OCI-LY7 (cell line): ENCODE measurements around the gene KLC1. TPM values are rescaled to one million over a fixed set of nuclear protein-coding genes. Genes with fewer than 3 reads are reported as not detected.

Source experiments
- BruUV-seq: library from RNA; stranded (reverse); fragments of 400-500 nt; replicated peaks from 2 replicates; lab custom pipeline; 2021; lab: Mats Ljungman, UMichigan
- CTCF ChIA-PET: fragments of 300-600 bp; sonication (Branson Sonifier 250); formaldehyde crosslinking; loops from one replicate; lab custom pipeline; 2022; ENCODE audit warnings: antibody characterized with exemption; ENCODE audit not compliant: unreplicated experiment; lab: Charles Lee
- POLR2A ChIA-PET: fragments of 300-600 bp; sonication (Branson Sonifier 250); formaldehyde crosslinking; loops from one replicate; lab custom pipeline; 2022; ENCODE audit warnings: antibody characterized with exemption; lab: Charles Lee
- DNase-seq: peaks from one replicate; pipeline ENCODE4 v3.0.0-alpha.2; 2015; ENCODE audit warnings: low spot score
- H2AFZ ChIP-seq: fragments of 200-600 bp; sonication (generic), shearing (Covaris generic); 2 replicates; pipeline ENCODE4 v1.6.1; 2014; ENCODE audit warnings: mild to moderate bottlenecking, antibody characterized with exemption, low read length, moderate library complexity
- H3K27ac ChIP-seq: fragments of 200-600 bp; sonication (generic); 2 replicates; pipeline ENCODE4 v1.5.1; 2014; ENCODE audit warnings: mixed run types, low read depth, mild to moderate bottlenecking, moderate library complexity, low read length, inconsistent platforms; ENCODE audit not compliant: poor library complexity, severe bottlenecking
- H3K36me3 ChIP-seq: fragments of 200-600 bp; sonication (generic); 2 replicates; pipeline ENCODE4 v1.6.1; 2014; ENCODE audit warnings: mild to moderate bottlenecking, antibody characterized with exemption, low read length, moderate library complexity, mixed read lengths; ENCODE audit not compliant: insufficient read depth
- H3K4me1 ChIP-seq: fragments of 200-600 bp; sonication (generic); 2 replicates; pipeline ENCODE4 v1.5.1; 2014; ENCODE audit warnings: mild to moderate bottlenecking, low read length; ENCODE audit not compliant: insufficient read depth, poor library complexity, severe bottlenecking
- H3K4me2 ChIP-seq: fragments of 200-600 bp; sonication (generic); 2 replicates; pipeline ENCODE4 v1.6.1; 2014; ENCODE audit warnings: mild to moderate bottlenecking, low read length
- H3K4me3 ChIP-seq: fragments of 200-600 bp; sonication (generic); 2 replicates; pipeline ENCODE4 v1.5.1; 2014; ENCODE audit warnings: mild to moderate bottlenecking, low read depth, low read length; ENCODE audit not compliant: poor library complexity, severe bottlenecking
- H3K79me2 ChIP-seq: fragments of 200-600 bp; sonication (generic); 2 replicates; pipeline ENCODE4 v1.6.1; 2016; ENCODE audit warnings: low read depth, mild to moderate bottlenecking, low read length, moderate library complexity, mixed read lengths; ENCODE audit not compliant: insufficient read depth
- H3K9me2 ChIP-seq: fragments of 200-600 bp; sonication (generic); 2 replicates; pipeline ENCODE4 v1.6.1; 2016; ENCODE audit warnings: mild to moderate bottlenecking, low read length, mixed read lengths; ENCODE audit not compliant: insufficient read depth
- H3K9me3 ChIP-seq: fragments of 200-600 bp; sonication (generic); 2 replicates; pipeline ENCODE4 v1.6.1; 2014; ENCODE audit warnings: mild to moderate bottlenecking, mixed run types, low read length, mixed read lengths
- H4K20me1 ChIP-seq: fragments of 200-600 bp; sonication (generic); 2 replicates; pipeline ENCODE4 v1.6.1; 2014; ENCODE audit warnings: mild to moderate bottlenecking, antibody characterized with exemption, low read length, moderate library complexity, mixed read lengths; ENCODE audit not compliant: insufficient read depth
- CTCF ChIP-seq: fragments of 200-600 bp; sonication (generic); conservative IDR thresholded peaks from 2 replicates; pipeline ENCODE4 v1.5.1; 2014; ENCODE audit warnings: mild to moderate bottlenecking, antibody characterized with exemption, low read length, moderate library complexity, mixed read lengths
- EZH2phosphoT487 ChIP-seq: fragments of 200-600 bp; sonication (generic); IDR thresholded peaks from 2 replicates; pipeline ENCODE4 v1.6.1; 2018; ENCODE audit warnings: low read depth, borderline replicate concordance, mild to moderate bottlenecking, mixed run types, antibody characterized with exemption, low read length, moderate library complexity, mixed read lengths
- intact Hi-C: fragments of 100-400 bp; cut with micrococcal nuclease; formaldehyde crosslinking; loops from one replicate; pipeline ENCODE4 v1.10.0; 2022; ENCODE audit not compliant: unreplicated experiment
- total RNA-seq, 2 experiments: library from RNA; depleted of rRNA in 1 of 2; stranded (reverse); fragments of >200 nt in 1 of 2; shearing (Covaris generic) in 1 of 2; gene quantifications; 2 replicates each; pipeline ENCODE4 v1.2.3, GENCODE V29; 2014 to 2022

KLC1 gene
- total RNA-seq, 2 experiments from 2014 or later: 147 to 157 TPM

- H3K36me3 ChIP-seq: peaks cover 4% of the 10 kb centered on the region; the same call in 1 of the 2 replicates
- ChIA-PET POLR2A (interaction anchor here (1.9 kb wide), 1 partner anchor 71 kb away, joined by 4 read pairs; no protein-coding TSS in a partner anchor), CTCF (no interaction called here)
- H2AFZ ChIP-seq: no peak overlapping the region
- H3K4me3 ChIP-seq: no peak overlapping the region
- peaks cover 33% of the 10 kb centered on the region for H3K79me2 ChIP-seq
- DNase-seq: no peak
- no peaks in the 10 kb centered on the region for H3K9me3 ChIP-seq
- H3K9me2 ChIP-seq: no peaks in the 10 kb centered on the region
- BruUV-seq: no TSS peak
- peak overlapping the region; percentile 57 for H3K27ac ChIP-seq
- H4K20me1 ChIP-seq: peaks cover 9% of the 10 kb centered on the region
- H3K4me2 ChIP-seq: peak overlapping the region; percentile 89; the same call in 1 of the 2 replicates
- TF ChIP-seq CTCF (no peak), EZH2phosphoT487 (no peak)
- peaks cover 62% of the 10 kb centered on the region for H3K4me1 ChIP-seq
- intact Hi-C loops: loop anchor here (5.0 kb wide), 2 partner anchors 65 to 1490 kb away; partner anchors contain the start of genes BAG5, COA8 and WDR20
These were observed 1.7 kb upstream of the KLC1 start for GRCh38 chr14:103627073-103628025.

- no peak for TF ChIP-seq EZH2phosphoT487
- peak; percentile 28 for DNase-seq
- H3K9me3 ChIP-seq: no peaks in the 10 kb centered on the region
- peaks cover 9% of the 10 kb centered on the region for H4K20me1 ChIP-seq
- H3K4me2 ChIP-seq: peak overlapping the region; percentile 89
- POLR2A ChIA-PET: interaction anchor here (1.0 kb wide), 1 partner anchor 68 kb away, joined by 3 read pairs; no protein-coding TSS in a partner anchor
- CTCF ChIA-PET: interaction anchor here (0.6 to 1.0 kb wide), 3 partner anchors 52 to 1385 kb away, joined by 3 to 6 read pairs (median 4); no protein-coding TSS in a partner anchor
- H3K79me2 ChIP-seq: peaks cover 39% of the 10 kb centered on the region
- H3K36me3 ChIP-seq: peaks cover 4% of the 10 kb centered on the region; the same call in 1 of the 2 replicates
- H3K9me2 ChIP-seq: no peaks in the 10 kb centered on the region
- peaks cover 59% of the 10 kb centered on the region for H3K4me1 ChIP-seq
- no TSS peak for BruUV-seq
- peak overlapping the region; percentile 90 for H3K4me3 ChIP-seq
- H2AFZ ChIP-seq: peak overlapping the region; percentile 76
- intact Hi-C loops: loop anchor here (5.0 kb wide), 2 partner anchors 66 to 1491 kb away; partner anchors contain the start of genes BAG5, COA8 and WDR20
- peak overlapping the region; percentile 57 for H3K27ac ChIP-seq
These were observed 759 bp upstream of the KLC1 start for GRCh38 chr14:103628221-103628683.

GRCh38 chr14:103629503-103630121, 601 bp downstream of the KLC1 start:
- no peak for TF ChIP-seq CTCF
- Histone ChIP-seq H3K79me2 (peaks cover 51% of the 10 kb centered on the region), H3K9me2 (no peaks in the 10 kb centered on the region), H3K4me1 (peaks cover 45% of the 10 kb centered on the region), H3K9me3 (no peaks in the 10 kb centered on the region), H3K36me3 (peaks cover 4% of the 10 kb centered on the region; the same call in 1 of the 2 replicates), H2AFZ (peak overlapping the region; percentile 76; the same call in 1 of the 2 replicates), H3K4me2 (peak overlapping the region; percentile 89), H3K27ac (peak overlapping the region; percentile 57), H3K4me3 (peak overlapping the region; percentile 90), H4K20me1 (peaks cover 9% of the 10 kb centered on the region)
- no TSS peak for BruUV-seq
- ChIA-PET POLR2A (no interaction called here), CTCF (no interaction called here)
- DNase-seq: peak; percentile 47
- intact Hi-C loops: loop anchor here (5.0 kb wide), 2 partner anchors 67 to 1492 kb away; partner anchors contain the start of genes BAG5, COA8 and WDR20
